ENCODE measurements around the gene TMEM179.

TMEM179 gene

DNA sequence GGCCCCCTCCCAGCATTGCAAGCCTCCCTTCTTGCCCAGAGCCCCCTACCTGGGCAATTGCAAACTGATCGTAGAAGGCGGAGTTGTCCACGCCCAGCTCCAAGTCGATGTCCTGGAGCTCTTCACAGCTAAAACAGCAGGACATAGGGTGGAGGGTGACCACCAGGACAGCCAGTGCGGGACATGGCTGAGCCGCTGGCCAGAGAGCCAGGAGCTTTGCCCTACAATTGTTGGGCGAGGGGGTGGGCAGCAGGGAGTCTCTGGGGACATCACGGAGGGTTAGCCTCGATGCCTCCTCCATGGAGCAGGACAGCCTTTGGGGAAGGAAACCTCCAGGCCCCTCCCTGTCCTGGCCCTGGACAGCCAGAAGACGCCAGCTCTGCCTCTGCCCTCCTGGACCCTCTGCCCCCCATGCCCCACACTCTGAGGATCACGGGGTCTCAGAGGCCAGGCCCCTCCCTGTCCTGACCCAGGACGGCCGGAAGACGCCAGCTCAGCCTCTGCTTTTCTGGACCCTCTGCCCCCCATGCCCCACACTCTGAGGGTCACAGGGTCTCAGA, 9.4 kb downstream of the TMEM179 start:
- DNase-seq (ENCODE audit: low read depth), result no peak
- no peak overlapping the region for H3K4me3 ChIP-seq (ENCODE audit: low read depth, low read length)
- TF ChIP-seq, protein P1, sequence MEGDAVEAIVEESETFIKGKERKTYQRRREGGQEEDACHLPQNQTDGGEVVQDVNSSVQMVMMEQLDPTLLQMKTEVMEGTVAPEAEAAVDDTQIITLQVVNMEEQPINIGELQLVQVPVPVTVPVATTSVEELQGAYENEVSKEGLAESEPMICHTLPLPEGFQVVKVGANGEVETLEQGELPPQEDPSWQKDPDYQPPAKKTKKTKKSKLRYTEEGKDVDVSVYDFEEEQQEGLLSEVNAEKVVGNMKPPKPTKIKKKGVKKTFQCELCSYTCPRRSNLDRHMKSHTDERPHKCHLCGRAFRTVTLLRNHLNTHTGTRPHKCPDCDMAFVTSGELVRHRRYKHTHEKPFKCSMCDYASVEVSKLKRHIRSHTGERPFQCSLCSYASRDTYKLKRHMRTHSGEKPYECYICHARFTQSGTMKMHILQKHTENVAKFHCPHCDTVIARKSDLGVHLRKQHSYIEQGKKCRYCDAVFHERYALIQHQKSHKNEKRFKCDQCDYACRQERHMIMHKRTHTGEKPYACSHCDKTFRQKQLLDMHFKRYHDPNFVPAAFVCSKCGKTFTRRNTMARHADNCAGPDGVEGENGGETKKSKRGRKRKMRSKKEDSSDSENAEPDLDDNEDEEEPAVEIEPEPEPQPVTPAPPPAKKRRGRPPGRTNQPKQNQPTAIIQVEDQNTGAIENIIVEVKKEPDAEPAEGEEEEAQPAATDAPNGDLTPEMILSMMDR (conservative IDR thresholded peaks at IDR 0.05; ENCODE audit: low read depth, low read length), result no peak

DNA sequence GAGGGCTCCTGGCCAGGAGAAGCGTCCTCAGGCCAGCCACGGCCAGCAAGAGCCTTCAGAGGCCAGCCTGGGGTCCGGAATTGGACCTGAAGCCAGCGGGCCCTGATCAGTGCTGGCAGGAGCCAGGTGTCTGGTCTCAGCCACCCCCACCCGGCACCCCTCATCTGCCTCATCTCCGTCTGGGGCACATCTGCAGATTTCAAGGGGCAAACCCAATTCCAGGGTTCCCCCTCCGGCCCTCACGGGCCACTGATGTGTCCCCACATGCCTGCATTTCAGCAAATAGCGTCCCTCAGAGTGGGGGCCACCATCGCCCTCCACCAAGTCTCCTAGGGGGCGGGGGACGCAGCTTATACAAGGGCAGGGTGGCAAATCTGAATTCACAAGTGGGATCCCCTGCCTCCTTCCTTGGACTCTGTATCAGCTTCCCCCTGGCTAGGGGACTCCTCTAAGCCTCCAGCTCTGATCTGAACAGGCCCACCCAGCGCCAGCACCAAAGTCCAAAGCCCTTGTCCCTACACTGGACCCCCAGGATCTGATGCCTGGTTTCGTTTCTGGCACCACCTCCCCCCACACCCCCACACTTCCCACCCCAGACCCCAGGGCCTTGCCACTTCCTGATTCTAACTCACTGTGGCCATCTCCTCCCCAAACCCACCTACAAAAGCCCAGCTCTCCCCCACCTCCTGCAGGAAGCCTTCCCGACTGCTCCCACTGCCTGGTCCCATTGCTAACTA, 10.1 kb downstream of the TMEM179 start:
- H3K4me3 ChIP-seq (ENCODE audit: low read depth, low read length), result no peak overlapping the region
- no peak for DNase-seq (ENCODE audit: low read depth)
- TF ChIP-seq, protein P1 (conservative IDR thresholded peaks at IDR 0.05; ENCODE audit: low read depth, low read length), result no peak

DNA sequence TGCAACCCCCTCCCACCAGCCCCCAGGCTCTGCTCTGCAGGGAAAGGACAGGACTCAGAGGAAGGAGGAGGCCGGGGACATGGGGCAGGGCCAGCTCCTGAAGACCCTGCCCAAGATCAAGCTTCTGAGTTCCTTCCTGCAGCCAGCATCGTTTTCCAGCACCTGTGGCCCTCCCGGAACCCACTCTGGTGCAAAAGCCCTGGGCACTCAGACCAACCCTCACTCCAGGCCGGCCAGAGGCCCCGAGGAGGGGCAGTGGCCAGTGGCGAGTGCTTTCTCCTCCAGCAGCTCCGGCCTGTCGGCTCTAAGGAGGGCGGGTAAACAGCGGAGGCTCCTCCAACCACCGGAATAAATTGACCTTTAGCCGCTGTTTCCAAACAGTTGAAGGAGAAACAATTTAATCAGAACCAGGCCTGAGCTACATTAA, 10.8 kb downstream of the TMEM179 start:
- TF ChIP-seq, protein P1 (conservative IDR thresholded peaks at IDR 0.05; ENCODE audit: low read depth, low read length), result no peak
- DNase-seq (ENCODE audit: low read depth), result no peak
- H3K4me3 ChIP-seq (ENCODE audit: low read depth, low read length), result no peak overlapping the region

DNA sequence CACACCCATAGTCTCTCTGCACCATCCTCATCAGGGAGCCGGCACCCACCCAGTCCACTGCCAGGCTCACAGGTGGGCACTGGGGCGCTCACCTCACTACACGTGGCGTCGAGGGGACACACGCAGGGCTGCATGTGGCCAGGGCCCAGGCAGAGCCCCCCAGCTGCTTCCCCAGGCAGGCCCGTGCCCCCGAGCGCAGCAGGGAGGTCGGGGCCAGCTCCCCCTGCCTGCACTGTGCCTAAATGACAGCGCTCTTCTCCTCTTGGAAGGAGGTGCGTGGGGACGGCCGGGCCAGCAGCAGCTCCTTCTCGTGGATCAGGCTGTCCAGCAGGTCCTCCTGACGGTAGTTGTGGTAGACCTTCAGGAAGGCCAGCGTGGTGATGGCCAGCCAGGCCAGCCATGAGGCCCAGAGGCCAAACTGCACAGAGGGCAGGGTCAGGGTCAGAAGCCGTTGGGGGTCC, 11.3 kb downstream of the TMEM179 start:
- TF ChIP-seq, protein P1 (conservative IDR thresholded peaks at IDR 0.05; ENCODE audit: low read depth, low read length), result no peak
- H3K4me3 ChIP-seq (ENCODE audit: low read depth, low read length), result no peak overlapping the region
- no peak for DNase-seq (ENCODE audit: low read depth)

DNA sequence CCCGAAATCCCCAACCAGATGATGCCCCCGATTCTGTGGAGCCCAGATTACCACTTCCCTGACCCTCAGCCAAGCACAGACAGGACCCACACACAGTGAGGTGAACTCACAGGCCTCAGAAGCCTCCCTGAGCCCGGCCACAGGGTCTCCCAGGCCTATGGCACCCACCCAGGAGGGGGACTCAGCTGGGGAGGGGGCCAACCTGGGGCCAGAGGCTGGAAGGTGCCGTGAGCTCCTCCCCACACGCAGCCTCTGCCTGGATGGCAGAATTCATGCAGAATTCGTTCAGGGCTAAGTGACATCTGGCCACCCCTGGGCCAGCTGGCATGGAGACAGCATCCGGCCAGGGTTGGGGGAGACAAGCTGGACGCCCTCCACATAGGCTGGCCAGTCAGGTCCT, 11.8 kb downstream of the TMEM179 start:
- TF ChIP-seq, protein P1 (conservative IDR thresholded peaks at IDR 0.05; ENCODE audit: low read depth, low read length), result no peak
- DNase-seq (ENCODE audit: low read depth), result no peak
- no peak overlapping the region for H3K4me3 ChIP-seq (ENCODE audit: low read depth, low read length)

DNA sequence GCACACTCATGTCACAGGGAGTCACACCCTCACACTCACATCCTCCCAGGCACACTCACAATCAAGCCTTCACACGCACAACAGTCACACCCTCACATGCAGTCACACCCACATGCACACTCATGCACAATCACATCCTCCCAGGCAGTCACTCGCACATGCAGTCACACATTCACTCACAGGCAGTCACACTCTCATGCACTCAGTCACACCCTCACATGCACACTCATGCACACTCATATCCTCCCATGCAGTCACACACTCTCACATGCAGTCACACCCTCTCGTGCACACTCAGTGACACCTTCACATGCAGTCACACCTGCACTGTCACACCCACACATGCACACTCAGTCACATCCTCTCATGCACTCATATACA, 12.3 kb downstream of the TMEM179 start:
- DNase-seq (ENCODE audit: low read depth), result no peak
- no peak overlapping the region for H3K4me3 ChIP-seq (ENCODE audit: low read depth, low read length)
- TF ChIP-seq, protein P1 (conservative IDR thresholded peaks at IDR 0.05; ENCODE audit: low read depth, low read length), result no peak
